Body of pancreas (tissue), 4 donors: ENCODE data around the gene C3orf33. TPM values are rescaled to one million over a fixed set of nuclear protein-coding genes. Genes with fewer than 3 reads are reported as not detected.

Experiments
- ATAC-seq: fragments of 150-250 bp; one replicate; pipeline ENCODE4 v1.9.1; 2016
- DNase-seq, 4 donors: peaks; one replicate each; pipeline ENCODE4 v3.0.0-alpha.2; 2019
- H3K27ac ChIP-seq, 4 donors: fragments of 200-600 bp; sonication (generic); 1 replicate in 3 of 4; 2 replicates in 1 of 4; pipeline versions ENCODE4 v1.5.1 to v1.6.1; 2016 to 2019; ENCODE audit warnings: mild to moderate bottlenecking in 1 of 4, mixed read lengths in 1 of 4, moderate library complexity in 1 of 4
- H3K27me3 ChIP-seq, 2 donors: fragments of 200-600 bp; sonication (generic); one replicate each; pipeline ENCODE4 v1.6.0; 2016; ENCODE audit warnings: mild to moderate bottlenecking in 1 of 2
- H3K36me3 ChIP-seq, 2 donors: fragments of 200-600 bp; sonication (generic); replicated peaks in 1 of 2; 2 replicates each; pipeline ENCODE4 v1.5.1; 2016; ENCODE audit warnings: low read depth in 2 of 2; ENCODE audit not compliant: insufficient read depth in 1 of 2
- H3K4me1 ChIP-seq: fragments of 200-600 bp; sonication (generic); one replicate; pipeline ENCODE4 v1.6.0; 2016
- H3K4me3 ChIP-seq, 2 donors: fragments of 200-600 bp; sonication (generic); 1 replicate in 1 of 2; 2 replicates in 1 of 2; pipeline ENCODE4 v1.5.1; 2016 to 2019
- H3K9me3 ChIP-seq, 3 donors: fragments of 200-600 bp; sonication (generic); 1 replicate in 2 of 3; 2 replicates in 1 of 3; pipeline ENCODE4 v1.5.1; 2016
- POLR2A ChIP-seq, 3 donors: fragments of 450-650 bp; IDR thresholded peaks; one replicate each; pipeline ENCODE4 v1.6.1; 2016; ENCODE audit warnings: antibody characterized with exemption in 3 of 3, mild to moderate bottlenecking in 2 of 3
- WGBS, 2 donors: methylation state at CpG; one replicate each; pipeline ENCODE4 v1.1.5; 2017; 5-methylcytosine and 5-hydroxymethylcytosine counted together
- intact Hi-C: fragments of 100-400 bp; cut with DNase I; formaldehyde crosslinking; loops from one replicate; pipeline ENCODE4 v1.15.1; 2023
- total RNA-seq, 2 donors: library from RNA; depleted of rRNA; stranded (reverse); fragments of >200 nt; gene quantifications; one replicate each; pipeline ENCODE4 v1.1.0, GENCODE V29; 2016
- TF ChIP-seq, protein P1 (sequence below), 7 experiments: fragments of 450-650 bp in 4 of 7; fragments of 200-600 bp in 3 of 7; sonication (generic) in 3 of 7; IDR thresholded peaks; one replicate each; pipeline ENCODE4 v1.5.1; 2016 to 2019; ENCODE audit warnings: antibody characterized with exemption in 7 of 7

C3orf33 gene
- total RNA-seq, 2 donors from 2014 or later, result 4.9 to 14.8 TPM

DNA sequence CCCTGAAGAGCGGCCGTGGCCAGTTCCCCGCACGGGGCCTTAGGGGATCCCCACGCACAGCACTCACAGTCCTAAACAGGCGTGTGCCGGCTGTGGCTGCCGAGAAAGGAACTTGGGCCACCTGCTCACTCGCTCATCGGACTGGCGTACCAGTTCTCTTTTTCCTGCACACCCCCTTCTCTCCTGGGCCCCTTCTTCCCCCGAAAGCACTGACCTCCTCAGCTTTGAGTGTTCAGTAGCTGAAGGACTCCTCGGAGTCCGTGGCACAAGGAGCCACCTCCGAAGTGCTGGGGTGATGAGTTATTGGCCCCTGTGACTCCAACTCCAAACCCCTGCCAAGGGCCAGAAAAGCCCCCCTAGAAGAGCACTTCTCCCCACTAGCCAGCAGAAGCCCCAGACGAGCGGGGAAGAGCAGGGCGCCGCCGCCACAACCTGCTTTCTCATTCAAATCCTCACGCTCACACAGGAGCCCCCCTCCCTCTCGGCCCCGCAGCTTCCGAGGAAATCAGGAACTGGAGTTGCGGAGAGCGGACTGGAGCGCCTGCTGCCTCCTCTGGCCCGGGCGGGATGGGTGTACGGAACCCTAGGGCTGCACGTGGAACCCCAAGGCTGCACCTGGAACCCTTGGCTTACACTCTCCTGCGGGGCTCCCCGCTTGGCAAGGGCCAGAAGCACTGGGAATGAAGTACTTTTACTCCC is 61.3 kb downstream of the C3orf33 start, which contains the start of gene PLCH1:
PLCH1 (minus strand) TSS at position 446 of the 699 bp plus-strand sequence. CDS start 40,847 bp downstream, outside the sequence.
- ATAC-seq (peak; percentile 88), DNase-seq (peak; percentile 74 to 84 (median 81))
- H3K27me3 ChIP-seq, result no peaks in the 10 kb centered on the region
- TF ChIP-seq, protein P1, sequence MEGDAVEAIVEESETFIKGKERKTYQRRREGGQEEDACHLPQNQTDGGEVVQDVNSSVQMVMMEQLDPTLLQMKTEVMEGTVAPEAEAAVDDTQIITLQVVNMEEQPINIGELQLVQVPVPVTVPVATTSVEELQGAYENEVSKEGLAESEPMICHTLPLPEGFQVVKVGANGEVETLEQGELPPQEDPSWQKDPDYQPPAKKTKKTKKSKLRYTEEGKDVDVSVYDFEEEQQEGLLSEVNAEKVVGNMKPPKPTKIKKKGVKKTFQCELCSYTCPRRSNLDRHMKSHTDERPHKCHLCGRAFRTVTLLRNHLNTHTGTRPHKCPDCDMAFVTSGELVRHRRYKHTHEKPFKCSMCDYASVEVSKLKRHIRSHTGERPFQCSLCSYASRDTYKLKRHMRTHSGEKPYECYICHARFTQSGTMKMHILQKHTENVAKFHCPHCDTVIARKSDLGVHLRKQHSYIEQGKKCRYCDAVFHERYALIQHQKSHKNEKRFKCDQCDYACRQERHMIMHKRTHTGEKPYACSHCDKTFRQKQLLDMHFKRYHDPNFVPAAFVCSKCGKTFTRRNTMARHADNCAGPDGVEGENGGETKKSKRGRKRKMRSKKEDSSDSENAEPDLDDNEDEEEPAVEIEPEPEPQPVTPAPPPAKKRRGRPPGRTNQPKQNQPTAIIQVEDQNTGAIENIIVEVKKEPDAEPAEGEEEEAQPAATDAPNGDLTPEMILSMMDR (IDR thresholded peaks at IDR 0.05), result no peak
- peak in 2 of 3 donors; percentile 32 to 35 for TF ChIP-seq POLR2A (IDR thresholded peaks at IDR 0.05)
- H3K9me3 ChIP-seq, result no peaks in the 10 kb centered on the region
- H3K36me3 ChIP-seq, result no peaks in the 10 kb centered on the region
- intact Hi-C loops, result no loop called here
- peaks cover 19% of the 10 kb centered on the region for H3K4me1 ChIP-seq
- peak within 1 kb of the TSS; percentile 22 to 80 (median 65) for H3K27ac ChIP-seq
- peak within 1 kb of the TSS; percentile 52 to 85 for H3K4me3 ChIP-seq
- WGBS, 2 donors, result 0 to 3% methylated on average over 19 to 33 of the region's 33 CpGs

DNA sequence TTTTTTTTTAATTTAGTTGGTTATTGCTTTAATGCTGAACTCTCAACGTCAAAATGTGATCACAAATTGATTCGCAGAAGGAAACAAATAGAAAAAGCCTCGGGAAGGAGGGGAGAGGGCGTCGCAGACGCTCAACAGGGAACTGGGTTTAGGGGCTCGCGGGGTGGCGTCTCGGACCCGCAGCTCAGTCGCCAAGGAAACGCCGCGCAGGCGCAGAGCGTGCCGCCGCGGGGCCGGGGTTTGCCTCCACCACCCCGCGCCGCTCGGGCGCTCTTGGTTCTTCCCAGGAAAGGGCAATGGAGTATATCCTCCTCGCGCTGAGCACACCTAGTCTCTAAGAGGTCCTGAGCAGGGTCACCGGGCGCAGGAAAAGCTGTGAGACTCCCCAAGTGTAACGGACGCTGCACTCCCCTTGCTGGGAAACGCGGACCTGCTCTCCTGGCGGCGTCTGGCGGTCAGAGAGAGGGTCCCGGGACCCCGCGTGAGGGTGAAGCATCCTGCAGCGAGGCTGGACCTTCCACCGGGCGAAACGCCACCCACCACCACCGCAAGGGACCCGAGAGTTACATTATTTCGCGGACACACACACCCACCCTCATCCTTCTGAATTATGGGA is 62.0 kb downstream of the C3orf33 start:
- no peaks in the 10 kb centered on the region for H3K27me3 ChIP-seq
- peaks cover 19% of the 10 kb centered on the region for H3K4me1 ChIP-seq
- peak in 2 of 3 donors; percentile 38 to 41 for TF ChIP-seq POLR2A (IDR thresholded peaks at IDR 0.05)
- TF ChIP-seq, protein P1 (IDR thresholded peaks at IDR 0.05), result no peak
- H3K9me3 ChIP-seq, result peaks cover 0 to 5% (median 0%) of the 10 kb centered on the region in 3 donors
- WGBS, 2 donors, result 0 to 2% methylated on average over 24 to 44 of the region's 48 CpGs
- peak; percentile 66 to 79 (median 69) for DNase-seq
- H3K27ac ChIP-seq, result peak overlapping the region; percentile 22 to 80 (median 65)
- intact Hi-C loops, result no loop called here
- H3K36me3 ChIP-seq, result no peaks in the 10 kb centered on the region
- peak overlapping the region; percentile 52 to 85 for H3K4me3 ChIP-seq
- peak; percentile 76 for ATAC-seq

DNA sequence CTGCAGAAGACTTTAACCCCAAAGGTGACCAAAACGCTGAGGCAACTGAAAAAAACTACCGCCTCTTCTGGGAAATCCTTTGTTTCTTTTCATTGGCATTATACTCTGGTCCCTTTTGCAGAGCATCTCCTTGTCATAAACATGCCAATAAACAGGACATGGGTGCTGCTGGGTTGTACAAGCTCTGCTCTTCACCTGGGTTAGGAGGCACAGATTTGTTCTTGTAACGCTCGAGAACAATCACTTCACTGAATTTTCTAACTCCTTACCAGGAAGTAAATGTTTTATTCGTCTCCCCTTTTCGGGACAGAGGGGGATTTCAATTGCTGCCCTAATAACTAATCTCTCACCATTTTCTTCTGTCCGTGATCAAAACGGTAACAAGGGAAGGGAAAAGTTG is 62.5 kb downstream of the C3orf33 start:
- no peaks in the 10 kb centered on the region for H3K27me3 ChIP-seq
- intact Hi-C loops, result no loop called here
- TF ChIP-seq, protein P1 (IDR thresholded peaks at IDR 0.05), result no peak
- no peak for TF ChIP-seq POLR2A (IDR thresholded peaks at IDR 0.05)
- no peaks in the 10 kb centered on the region for H3K36me3 ChIP-seq
- peaks cover 0 to 5% (median 0%) of the 10 kb centered on the region in 3 donors for H3K9me3 ChIP-seq
- H3K27ac ChIP-seq, result peak overlapping the region in 3 of 4 donors; percentile 62 to 80 (median 68)
- WGBS, 2 donors, result 4 to 6% methylated on average over 8 of the region's 8 CpGs
- H3K4me1 ChIP-seq, result peaks cover 22% of the 10 kb centered on the region
- H3K4me3 ChIP-seq, result peak overlapping the region; percentile 52 to 85
- ATAC-seq (peak; percentile 44), DNase-seq (no peak)

DNA sequence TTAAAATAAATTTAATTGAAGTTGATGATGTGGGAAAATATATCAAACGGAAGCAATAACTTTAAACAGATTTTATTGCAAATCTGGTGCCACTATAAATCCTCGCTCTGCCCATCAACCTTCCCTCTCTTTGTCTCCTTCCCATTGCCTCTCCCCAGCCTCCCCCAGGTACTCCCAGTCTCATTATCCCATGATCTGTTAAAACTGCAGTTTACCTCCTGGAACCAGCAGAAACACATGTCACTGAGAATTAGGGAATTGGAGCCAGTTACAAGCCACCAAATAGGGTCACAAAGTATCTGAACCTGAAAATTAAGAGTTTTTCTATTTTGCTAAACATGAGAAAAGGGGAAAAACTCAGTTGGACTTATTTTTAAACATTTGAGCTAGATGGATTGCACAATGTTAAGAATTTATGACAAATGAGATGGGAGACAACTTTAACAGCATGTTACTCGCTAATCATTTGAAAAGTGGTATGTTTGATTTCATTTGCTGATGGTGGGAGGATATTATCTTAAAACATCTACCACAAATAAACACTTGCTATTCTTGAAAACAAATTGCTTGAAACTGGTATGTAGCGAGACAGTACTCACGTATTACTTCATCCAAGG is 63.6 kb downstream of the C3orf33 start:
- Histone ChIP-seq H3K27me3 (no peaks in the 10 kb centered on the region), H3K4me3 (no peak overlapping the region), H3K4me1 (peaks cover 33% of the 10 kb centered on the region), H3K36me3 (no peaks in the 10 kb centered on the region), H3K9me3 (peaks cover 0 to 5% (median 0%) of the 10 kb centered on the region in 3 donors), H3K27ac (no peak overlapping the region)
- TF ChIP-seq, protein P1 (IDR thresholded peaks at IDR 0.05), result peak in 1 of 7 experiments; percentile 1
- TF ChIP-seq POLR2A (IDR thresholded peaks at IDR 0.05), result no peak
- WGBS, 2 donors, result 74 to 75% methylated on average over 5 of the region's 5 CpGs
- ATAC-seq (no peak), DNase-seq (no peak)
- intact Hi-C loops, result no loop called here
